HepG2 (cell line): ENCODE measurements around the gene STX4. TPM values are rescaled to one million over a fixed set of nuclear protein-coding genes. Genes with fewer than 3 reads are reported as not detected.

ENCODE experiments used
- ATF7-NPFF ChIP-seq: sonication (generic); formaldehyde crosslinking; IDR thresholded peaks from 2 replicates; pipeline ENCODE4 v1.8.1; 2023; ENCODE audit warnings: mild to moderate bottlenecking, low read depth, missing genetic modification reagents, moderate library complexity
- CBX2 ChIP-seq, 2 experiments: fragments of 200-600 bp in 1 of 2; sonication (generic); formaldehyde crosslinking in 1 of 2; IDR thresholded peaks; 2 replicates each; pipeline versions ENCODE4 v1.7.0 to v1.8.1; 2018 to 2022; ENCODE audit warnings: low read depth in 2 of 2, low read length in 1 of 2, mild to moderate bottlenecking in 1 of 2, missing genetic modification reagents in 1 of 2
- ETV5 ChIP-seq: IDR thresholded peaks from 2 replicates; pipeline ENCODE4 v1.6.1; 2018; ENCODE audit warnings: missing biosample characterization, missing genetic modification reagents, inconsistent platforms, borderline replicate concordance
- FOSL1 ChIP-seq: sonication (generic); formaldehyde crosslinking; IDR thresholded peaks from 2 replicates; pipeline ENCODE4 v1.9.0; 2021; ENCODE audit warnings: missing genetic modification reagents, borderline replicate concordance
- KDM1A ChIP-seq: IDR thresholded peaks from 2 replicates; pipeline ENCODE4 v1.6.1; 2016; ENCODE audit warnings: missing compliant biosample characterization
- LCORL ChIP-seq, 2 experiments: fragments of 450-650 bp in 1 of 2; sonication (generic) in 1 of 2; formaldehyde crosslinking in 1 of 2; IDR thresholded peaks; 2 replicates each; pipeline versions ENCODE4 v1.5.0 to v1.6.1; 2017 to 2020; ENCODE audit warnings: antibody characterized with exemption in 1 of 2, missing genetic modification reagents in 1 of 2
- NCOA2 ChIP-seq: sonication (generic); formaldehyde crosslinking; IDR thresholded peaks from 2 replicates; pipeline ENCODE4 v1.8.0; 2022; ENCODE audit warnings: inconsistent platforms
- NR2F1 ChIP-seq, 2 experiments: fragments of 450-650 bp in 1 of 2; formaldehyde crosslinking in 1 of 2; IDR thresholded peaks; 2 replicates each; pipeline versions ENCODE4 v1.5.0 to v1.6.1; 2016 to 2020; ENCODE audit warnings: mild to moderate bottlenecking in 1 of 2, missing compliant biosample characterization in 1 of 2, missing genetic modification reagents in 1 of 2, moderate library complexity in 1 of 2
- TFDP1 ChIP-seq: IDR thresholded peaks from 2 replicates; pipeline ENCODE4 v1.6.1; 2016; ENCODE audit warnings: missing compliant biosample characterization, missing genetic modification reagents, borderline replicate concordance
- TMF1 ChIP-seq: sonication (generic); formaldehyde crosslinking; IDR thresholded peaks from 2 replicates; pipeline ENCODE4 v1.8.1; 2022; ENCODE audit warnings: low read depth, missing genetic modification reagents
- TOPORS ChIP-seq: sonication (generic); formaldehyde crosslinking; IDR thresholded peaks from 2 replicates; pipeline ENCODE4 v1.8.0; 2023; ENCODE audit warnings: mild to moderate bottlenecking, missing genetic modification reagents
- U2AF1 ChIP-seq: fragments of 200-400 bp; formaldehyde crosslinking; optimal IDR thresholded peaks from 2 replicates; pipeline ENCODE3; 2017; ENCODE audit warnings: mild to moderate bottlenecking, low read depth, low read length
- ZMYM4 ChIP-seq: sonication (generic); formaldehyde crosslinking; IDR thresholded peaks from 2 replicates; pipeline ENCODE4 v1.8.1; 2023; ENCODE audit warnings: mild to moderate bottlenecking, missing genetic modification reagents
- ZNF230 ChIP-seq: sonication (generic); formaldehyde crosslinking; IDR thresholded peaks from 2 replicates; pipeline ENCODE4 v1.4.0; 2020; ENCODE audit warnings: mild to moderate bottlenecking, missing genetic modification reagents
- ZNF34 ChIP-seq: sonication (generic); formaldehyde crosslinking; IDR thresholded peaks from 2 replicates; pipeline ENCODE4 v1.4.0; 2020; ENCODE audit warnings: mild to moderate bottlenecking, missing genetic modification reagents, borderline replicate concordance
- ZNF75D ChIP-seq: sonication (generic); formaldehyde crosslinking; IDR thresholded peaks from 2 replicates; pipeline ENCODE4 v1.8.1; 2023; ENCODE audit warnings: missing genetic modification reagents, mild to moderate bottlenecking, borderline replicate concordance
- ZNF768 ChIP-seq: sonication (generic); formaldehyde crosslinking; IDR thresholded peaks from 2 replicates; pipeline ENCODE4 v1.4.0; 2020; ENCODE audit warnings: missing genetic modification reagents
- ZNF790 ChIP-seq: sonication (generic); formaldehyde crosslinking; IDR thresholded peaks from 2 replicates; pipeline ENCODE4 v1.8.0; 2022; ENCODE audit warnings: missing genetic modification reagents, mild to moderate bottlenecking, borderline replicate concordance
- ZSCAN20 ChIP-seq: sonication (generic); formaldehyde crosslinking; IDR thresholded peaks from 2 replicates; pipeline ENCODE4 v1.4.0; 2020; ENCODE audit warnings: missing genetic modification reagents, mild to moderate bottlenecking, borderline replicate concordance
- ZSCAN21 ChIP-seq: sonication (generic); formaldehyde crosslinking; IDR thresholded peaks from 2 replicates; pipeline ENCODE4 v1.8.0; 2022; ENCODE audit warnings: mild to moderate bottlenecking, missing genetic modification reagents, moderate library complexity, borderline replicate concordance
- polyA plus RNA-seq, 8 experiments: library from polyadenylated mRNA; depleted of rRNA in 3 of 8; stranded (reverse) in 7 of 8; unstranded in 1 of 8; fragments of >200 nt; fragmentation: Illumina TruSeq in 4 of 8; extraction: Trizol in 4 of 8; gene quantifications; 2 replicates each; pipeline versions ENCODE4 v1.2.1 to v1.2.3, GENCODE V29; 2011 to 2016; ENCODE audit warnings: low read depth in 4 of 8, missing spikeins in 1 of 8, mixed read lengths in 1 of 8; ENCODE audit not compliant: insufficient read depth in 1 of 8
- total RNA-seq, 5 experiments: library from RNA; depleted of rRNA; stranded (reverse); fragments of >200 nt; fragmentation: Illumina TruSeq; extraction: Trizol; gene quantifications; 2 replicates each; pipeline ENCODE4 v1.2.3, GENCODE V29; 2016; ENCODE audit warnings: low read depth in 1 of 5
- TF ChIP-seq, protein P1 (sequence below): sonication (generic); formaldehyde crosslinking; IDR thresholded peaks from 2 replicates; pipeline ENCODE4 v1.5.0; 2020; ENCODE audit warnings: mild to moderate bottlenecking, missing genetic modification reagents
- TF ChIP-seq, protein P2 (sequence below): sonication (generic); formaldehyde crosslinking; IDR thresholded peaks from 2 replicates; pipeline ENCODE4 v1.4.0; 2020; ENCODE audit warnings: mild to moderate bottlenecking, missing genetic modification reagents
- TF ChIP-seq, protein P3 (sequence below): sonication (generic); formaldehyde crosslinking; IDR thresholded peaks from 2 replicates; pipeline ENCODE4 v1.5.0; 2020; ENCODE audit warnings: missing genetic modification reagents

STX4 gene
- total and polyA plus RNA-seq, 2 of the 13 experiments (the other 11 are each of a cell fraction or from before 2014, with no cell fraction given): 29.2 to 34.6 TPM

- no peak for TF ChIP-seq ZSCAN21 (CRISPR knock-in tag)
- no peak for TF ChIP-seq TOPORS (CRISPR knock-in tag)
- TF ChIP-seq ZNF34 (CRISPR knock-in tag): no peak
- TF ChIP-seq ATF7-NPFF (CRISPR knock-in tag): no peak
- TF ChIP-seq ZNF768 (CRISPR knock-in tag): no peak
- TF ChIP-seq CBX2 (IDR thresholded peaks at IDR 0.05; ENCODE audit: low read depth, low read length): no peak
- no peak for TF ChIP-seq CBX2 (CRISPR knock-in tag; IDR thresholded peaks at IDR 0.05; ENCODE audit: low read depth)
- TF ChIP-seq ZNF790 (CRISPR knock-in tag): 0 out of 2 replicates have a peak, but pooled peaks have one; percentile 3
- TF ChIP-seq, protein P1, sequence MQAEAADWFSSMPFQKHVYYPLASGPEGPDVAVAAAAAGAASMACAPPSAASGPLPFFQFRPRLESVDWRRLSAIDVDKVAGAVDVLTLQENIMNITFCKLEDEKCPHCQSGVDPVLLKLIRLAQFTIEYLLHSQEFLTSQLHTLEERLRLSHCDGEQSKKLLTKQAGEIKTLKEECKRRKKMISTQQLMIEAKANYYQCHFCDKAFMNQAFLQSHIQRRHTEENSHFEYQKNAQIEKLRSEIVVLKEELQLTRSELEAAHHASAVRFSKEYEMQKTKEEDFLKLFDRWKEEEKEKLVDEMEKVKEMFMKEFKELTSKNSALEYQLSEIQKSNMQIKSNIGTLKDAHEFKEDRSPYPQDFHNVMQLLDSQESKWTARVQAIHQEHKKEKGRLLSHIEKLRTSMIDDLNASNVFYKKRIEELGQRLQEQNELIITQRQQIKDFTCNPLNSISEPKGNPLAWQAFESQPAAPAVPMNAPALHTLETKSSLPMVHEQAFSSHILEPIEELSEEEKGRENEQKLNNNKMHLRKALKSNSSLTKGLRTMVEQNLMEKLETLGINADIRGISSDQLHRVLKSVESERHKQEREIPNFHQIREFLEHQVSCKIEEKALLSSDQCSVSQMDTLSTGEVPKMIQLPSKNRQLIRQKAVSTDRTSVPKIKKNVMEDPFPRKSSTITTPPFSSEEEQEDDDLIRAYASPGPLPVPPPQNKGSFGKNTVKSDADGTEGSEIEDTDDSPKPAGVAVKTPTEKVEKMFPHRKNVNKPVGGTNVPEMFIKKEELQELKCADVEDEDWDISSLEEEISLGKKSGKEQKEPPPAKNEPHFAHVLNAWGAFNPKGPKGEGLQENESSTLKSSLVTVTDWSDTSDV: no peak
- TF ChIP-seq ZSCAN20: no peak
- no peak for TF ChIP-seq TFDP1 (CRISPR knock-in tag)
- 0 out of 2 replicates have a peak, but pooled peaks have one; percentile 2 for TF ChIP-seq ETV5 (CRISPR knock-in tag)
- TF ChIP-seq NCOA2 (CRISPR knock-in tag): no peak
- peak; percentile 47 to 53; a peak in 3 of 4 replicates for TF ChIP-seq NR2F1 (CRISPR knock-in tag; IDR thresholded peaks at IDR 0.05)
- TF ChIP-seq, protein P2, sequence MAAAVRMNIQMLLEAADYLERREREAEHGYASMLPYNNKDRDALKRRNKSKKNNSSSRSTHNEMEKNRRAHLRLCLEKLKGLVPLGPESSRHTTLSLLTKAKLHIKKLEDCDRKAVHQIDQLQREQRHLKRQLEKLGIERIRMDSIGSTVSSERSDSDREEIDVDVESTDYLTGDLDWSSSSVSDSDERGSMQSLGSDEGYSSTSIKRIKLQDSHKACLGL (CRISPR knock-in tag): no peak
- TF ChIP-seq ZMYM4 (CRISPR knock-in tag): no peak
- TF ChIP-seq U2AF1: no peak
- no peak for TF ChIP-seq LCORL (IDR thresholded peaks at IDR 0.05)
- TF ChIP-seq LCORL (CRISPR knock-in tag; IDR thresholded peaks at IDR 0.05): no peak
- TF ChIP-seq FOSL1 (CRISPR knock-in tag): no peak
- TF ChIP-seq ZNF230 (CRISPR knock-in tag): no peak
- no peak for TF ChIP-seq ZNF75D (CRISPR knock-in tag)
- TF ChIP-seq, protein P3, sequence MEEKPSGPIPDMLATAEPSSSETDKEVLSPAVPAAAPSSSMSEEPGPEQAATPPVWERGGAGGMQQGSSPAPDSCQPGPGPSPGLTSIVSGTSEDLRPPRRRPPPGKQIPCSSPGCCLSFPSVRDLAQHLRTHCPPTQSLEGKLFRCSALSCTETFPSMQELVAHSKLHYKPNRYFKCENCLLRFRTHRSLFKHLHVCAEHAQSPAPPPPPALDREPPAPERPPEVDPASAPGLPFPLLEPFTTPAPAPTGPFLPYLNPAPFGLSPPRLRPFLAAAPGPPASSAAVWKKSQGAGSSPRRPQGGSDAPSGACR (CRISPR knock-in tag): no peak
- no peak for TF ChIP-seq TMF1 (CRISPR knock-in tag)
- TF ChIP-seq KDM1A: no peak
Observed at GRCh38 chr16:30986129-30986991, 47.0 kb upstream of the STX4 start (continued).
